Stimulated activated CD8-positive, alpha-beta memory T cell treated with anti-CD3 and anti-CD28 coated beads, Interleukin-4, amount 100 ng/mL, for 24 hours (primary cell): ENCODE results near the gene BMPER.

Experiments used
- DNase-seq: peaks from one replicate; pipeline ENCODE4 v3.0.0-alpha.2; 2020; ENCODE audit warnings: low read depth

The BMPER gene

GRCh38 chr7:34181271-34181958 is 276.1 kb downstream of the BMPER start:
- no peak for DNase-seq

- no peak for DNase-seq
Observed at GRCh38 chr7:34184466-34184865, 279.1 kb downstream of the BMPER start.

GRCh38 chr7:34187798-34188307 is 282.5 kb downstream of the BMPER start:
- DNase-seq = no peak

DNA sequence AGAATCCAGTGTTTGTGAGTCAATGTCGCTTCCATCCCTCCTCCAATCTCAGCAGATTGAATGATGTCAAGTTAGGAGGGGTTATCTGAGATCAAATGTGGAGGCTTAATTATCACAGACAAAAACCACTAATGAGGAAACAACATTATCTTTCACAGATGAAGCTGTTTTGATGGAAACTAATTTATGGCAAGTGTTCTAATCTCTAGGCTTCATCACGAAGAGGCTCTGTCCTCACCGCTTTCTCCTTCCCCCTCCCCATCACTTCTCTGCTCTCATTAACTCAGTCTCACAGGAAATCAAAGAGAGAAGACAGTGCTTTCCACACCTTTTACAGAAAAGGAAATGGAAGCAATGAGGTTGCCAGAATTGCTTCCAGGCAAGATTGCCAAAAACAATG is 283.7 kb downstream of the BMPER start:
- no peak for DNase-seq

DNA sequence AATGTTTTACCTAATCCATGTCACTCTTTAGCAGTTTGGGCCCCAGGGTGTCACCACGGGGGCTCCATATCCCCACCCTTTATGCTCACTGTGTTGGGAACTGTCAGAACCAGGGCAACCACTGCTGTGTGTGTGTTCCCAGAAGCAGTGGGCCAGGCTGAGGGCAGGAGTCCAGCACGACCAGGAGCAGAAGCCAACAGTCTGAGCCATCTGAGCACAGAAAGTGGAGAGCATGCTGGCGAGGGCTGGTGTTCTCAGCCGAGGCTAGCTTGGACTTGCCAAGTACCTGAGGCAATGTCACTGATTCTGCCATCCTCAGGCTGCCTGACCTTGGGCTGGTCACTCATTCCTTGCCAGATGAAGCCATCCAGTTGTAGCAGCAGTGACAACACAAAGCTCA is 285.0 kb downstream of the BMPER start:
- no peak for DNase-seq

- no peak for DNase-seq
Observed at GRCh38 chr7:34191162-34191561, 285.8 kb downstream of the BMPER start.

DNA sequence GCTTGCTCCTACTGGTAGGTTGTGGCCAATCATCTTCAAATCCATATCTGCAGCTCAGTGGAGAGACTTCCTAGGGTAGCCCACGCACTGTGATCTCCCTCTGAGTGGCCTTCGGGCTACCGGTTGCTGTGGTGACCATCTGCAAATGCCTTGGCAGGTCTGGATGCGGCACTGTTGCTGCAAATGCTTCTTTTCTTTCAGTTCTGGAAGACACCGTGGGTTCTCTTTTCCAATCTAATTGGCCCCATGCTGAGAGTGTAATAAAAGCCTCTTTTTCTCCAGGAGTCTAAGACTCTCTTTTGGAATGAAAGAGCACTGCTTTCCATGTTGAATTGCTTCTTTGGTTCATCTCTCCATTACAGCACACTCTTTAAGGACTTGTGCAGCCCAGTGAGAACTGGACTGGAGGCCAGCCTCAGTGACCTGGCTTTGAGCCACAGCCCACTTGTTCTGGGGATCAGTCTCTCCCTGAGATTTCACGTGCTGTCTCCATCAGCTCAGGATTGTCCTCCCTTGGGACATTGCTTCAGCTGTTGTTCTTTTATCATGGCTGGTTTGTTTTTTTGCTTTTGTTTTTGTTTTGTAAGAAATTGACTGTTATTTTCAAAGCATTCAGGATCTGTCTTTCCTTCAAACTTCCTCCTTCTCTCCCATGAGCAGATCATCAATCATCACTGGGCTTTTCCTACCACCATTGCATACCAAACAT is 286.6 kb downstream of the BMPER start:
- no peak for DNase-seq

- DNase-seq = no peak
Observed at GRCh38 chr7:34192906-34193305, 287.6 kb downstream of the BMPER start.

- no peak for DNase-seq
Observed at GRCh38 chr7:34198231-34198641, 292.9 kb downstream of the BMPER start.
